ENCODE results near the gene WDR54.

WDR54 gene

GRCh38 chr2:74416778-74417177 lies 4.8 kb upstream of the WDR54 start:
- H3F3A ChIP-seq (ENCODE audit: control insufficient read depth, insufficient read depth): 0 out of 2 replicates have a peak, but pooled peaks cover 7% of the 10 kb centered on the region
- H3K4me1 ChIP-seq (ENCODE audit: control insufficient read depth, low read length): peaks cover 60% of the 10 kb centered on the region
- TF ChIP-seq, protein P1, sequence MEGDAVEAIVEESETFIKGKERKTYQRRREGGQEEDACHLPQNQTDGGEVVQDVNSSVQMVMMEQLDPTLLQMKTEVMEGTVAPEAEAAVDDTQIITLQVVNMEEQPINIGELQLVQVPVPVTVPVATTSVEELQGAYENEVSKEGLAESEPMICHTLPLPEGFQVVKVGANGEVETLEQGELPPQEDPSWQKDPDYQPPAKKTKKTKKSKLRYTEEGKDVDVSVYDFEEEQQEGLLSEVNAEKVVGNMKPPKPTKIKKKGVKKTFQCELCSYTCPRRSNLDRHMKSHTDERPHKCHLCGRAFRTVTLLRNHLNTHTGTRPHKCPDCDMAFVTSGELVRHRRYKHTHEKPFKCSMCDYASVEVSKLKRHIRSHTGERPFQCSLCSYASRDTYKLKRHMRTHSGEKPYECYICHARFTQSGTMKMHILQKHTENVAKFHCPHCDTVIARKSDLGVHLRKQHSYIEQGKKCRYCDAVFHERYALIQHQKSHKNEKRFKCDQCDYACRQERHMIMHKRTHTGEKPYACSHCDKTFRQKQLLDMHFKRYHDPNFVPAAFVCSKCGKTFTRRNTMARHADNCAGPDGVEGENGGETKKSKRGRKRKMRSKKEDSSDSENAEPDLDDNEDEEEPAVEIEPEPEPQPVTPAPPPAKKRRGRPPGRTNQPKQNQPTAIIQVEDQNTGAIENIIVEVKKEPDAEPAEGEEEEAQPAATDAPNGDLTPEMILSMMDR (IDR thresholded peaks at IDR 0.05; ENCODE audit: low read depth, low read length, poor library complexity, severe bottlenecking): peak; percentile 22
- TF ChIP-seq EZH2phosphoT487 (IDR thresholded peaks at IDR 0.05; ENCODE audit: borderline replicate concordance, low read length): no peak
- H3K4me3 ChIP-seq (ENCODE audit: low read length): no peak overlapping the region
- no peaks in the 10 kb centered on the region for H3K9me2 ChIP-seq (replicated peaks; ENCODE audit: control insufficient read depth, low read length)
- H3K27me3 ChIP-seq (ENCODE audit: control insufficient read depth, low read length): peaks cover 17% of the 10 kb centered on the region
- peaks cover 2% of the 10 kb centered on the region for H3K79me2 ChIP-seq (ENCODE audit: control insufficient read depth, low read length)
- no peaks in the 10 kb centered on the region for H4K20me1 ChIP-seq (ENCODE audit: control insufficient read depth, insufficient read depth, low read depth, low read length)
- no peak overlapping the region for H3K4me2 ChIP-seq (ENCODE audit: low read length)
- no peaks in the 10 kb centered on the region for H3K9me3 ChIP-seq (ENCODE audit: control insufficient read depth, insufficient read depth, low read length)
- H3K27ac ChIP-seq (ENCODE audit: low read depth, low read length): no peak overlapping the region
- H3K36me3 ChIP-seq (ENCODE audit: control insufficient read depth, low read length): no peaks in the 10 kb centered on the region

DNA sequence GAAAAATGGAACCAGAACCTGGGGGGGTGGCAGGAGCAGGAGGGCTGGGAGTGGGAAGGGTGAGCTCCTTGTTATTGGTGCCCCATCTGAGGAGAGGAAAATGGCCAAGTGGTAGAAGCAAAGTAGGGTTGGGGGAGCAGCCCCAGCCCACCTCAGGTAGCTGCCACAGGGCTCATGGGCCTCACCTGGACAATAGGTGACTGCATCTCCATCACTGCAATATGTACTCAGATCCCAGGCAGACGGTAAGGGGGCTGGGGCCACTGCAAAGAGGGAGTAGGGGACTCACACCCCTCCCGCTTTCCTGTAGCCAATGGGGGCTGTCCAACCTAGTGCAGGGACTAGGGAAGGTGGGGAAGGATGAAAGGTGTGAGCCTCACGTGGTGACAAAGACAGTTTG lies 4.3 kb upstream of the WDR54 start:
- Histone ChIP-seq H3K9me3 (ENCODE audit: control insufficient read depth, insufficient read depth, low read length) (no peaks in the 10 kb centered on the region), H3K36me3 (ENCODE audit: control insufficient read depth, low read length) (no peaks in the 10 kb centered on the region), H3K9me2 (replicated peaks; ENCODE audit: control insufficient read depth, low read length) (no peaks in the 10 kb centered on the region), H3K4me1 (ENCODE audit: control insufficient read depth, low read length) (peaks cover 62% of the 10 kb centered on the region), H3K4me3 (ENCODE audit: low read length) (no peak overlapping the region), H3F3A (ENCODE audit: control insufficient read depth, insufficient read depth) (0 out of 2 replicates have a peak, but pooled peaks cover 7% of the 10 kb centered on the region), H4K20me1 (ENCODE audit: control insufficient read depth, insufficient read depth, low read depth, low read length) (no peaks in the 10 kb centered on the region), H3K27ac (ENCODE audit: low read depth, low read length) (no peak overlapping the region), H3K4me2 (ENCODE audit: low read length) (no peak overlapping the region), H3K79me2 (ENCODE audit: control insufficient read depth, low read length) (peaks cover 6% of the 10 kb centered on the region), H3K27me3 (ENCODE audit: control insufficient read depth, low read length) (peaks cover 17% of the 10 kb centered on the region)
- TF ChIP-seq, protein P1 (IDR thresholded peaks at IDR 0.05; ENCODE audit: low read depth, low read length, poor library complexity, severe bottlenecking): no peak
- no peak for TF ChIP-seq EZH2phosphoT487 (IDR thresholded peaks at IDR 0.05; ENCODE audit: borderline replicate concordance, low read length)

DNA sequence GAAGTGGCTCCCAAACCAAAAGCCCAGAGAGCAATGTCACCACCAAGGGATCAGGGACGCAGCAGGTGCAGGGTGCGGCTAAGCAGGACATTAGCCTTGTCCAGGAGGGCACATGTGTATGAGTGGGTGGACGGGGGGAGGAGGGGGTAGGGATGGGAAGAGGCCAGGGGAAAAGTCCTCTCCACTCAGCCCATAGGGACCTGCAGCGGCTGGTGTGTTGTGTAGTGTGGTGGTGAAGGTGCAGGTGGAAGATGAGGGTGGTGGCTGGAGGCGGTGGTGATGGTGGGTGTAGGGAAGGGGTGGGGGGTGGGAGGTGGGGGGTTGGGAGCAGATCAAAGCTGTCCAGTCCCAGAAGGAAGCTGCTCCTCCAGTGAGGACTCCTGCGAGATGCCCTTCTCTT lies 3.8 kb upstream of the WDR54 start:
- peaks cover 68% of the 10 kb centered on the region for H3K4me1 ChIP-seq (ENCODE audit: control insufficient read depth, low read length)
- no peaks in the 10 kb centered on the region for H3K9me3 ChIP-seq (ENCODE audit: control insufficient read depth, insufficient read depth, low read length)
- H3K27me3 ChIP-seq (ENCODE audit: control insufficient read depth, low read length): peaks cover 17% of the 10 kb centered on the region
- no peaks in the 10 kb centered on the region for H4K20me1 ChIP-seq (ENCODE audit: control insufficient read depth, insufficient read depth, low read depth, low read length)
- H3K79me2 ChIP-seq (ENCODE audit: control insufficient read depth, low read length): peaks cover 8% of the 10 kb centered on the region
- H3K27ac ChIP-seq (ENCODE audit: low read depth, low read length): no peak overlapping the region
- no peak for TF ChIP-seq EZH2phosphoT487 (IDR thresholded peaks at IDR 0.05; ENCODE audit: borderline replicate concordance, low read length)
- TF ChIP-seq, protein P1 (IDR thresholded peaks at IDR 0.05; ENCODE audit: low read depth, low read length, poor library complexity, severe bottlenecking): no peak
- H3K4me2 ChIP-seq (ENCODE audit: low read length): no peak overlapping the region
- no peaks in the 10 kb centered on the region for H3K9me2 ChIP-seq (replicated peaks; ENCODE audit: control insufficient read depth, low read length)
- H3K4me3 ChIP-seq (ENCODE audit: low read length): no peak overlapping the region
- no peaks in the 10 kb centered on the region for H3K36me3 ChIP-seq (ENCODE audit: control insufficient read depth, low read length)
- H3F3A ChIP-seq (ENCODE audit: control insufficient read depth, insufficient read depth): 0 out of 2 replicates have a peak, but pooled peaks cover 7% of the 10 kb centered on the region
